Measurements from ENCODE around the gene SSBP4.

SSBP4 gene

DNA sequence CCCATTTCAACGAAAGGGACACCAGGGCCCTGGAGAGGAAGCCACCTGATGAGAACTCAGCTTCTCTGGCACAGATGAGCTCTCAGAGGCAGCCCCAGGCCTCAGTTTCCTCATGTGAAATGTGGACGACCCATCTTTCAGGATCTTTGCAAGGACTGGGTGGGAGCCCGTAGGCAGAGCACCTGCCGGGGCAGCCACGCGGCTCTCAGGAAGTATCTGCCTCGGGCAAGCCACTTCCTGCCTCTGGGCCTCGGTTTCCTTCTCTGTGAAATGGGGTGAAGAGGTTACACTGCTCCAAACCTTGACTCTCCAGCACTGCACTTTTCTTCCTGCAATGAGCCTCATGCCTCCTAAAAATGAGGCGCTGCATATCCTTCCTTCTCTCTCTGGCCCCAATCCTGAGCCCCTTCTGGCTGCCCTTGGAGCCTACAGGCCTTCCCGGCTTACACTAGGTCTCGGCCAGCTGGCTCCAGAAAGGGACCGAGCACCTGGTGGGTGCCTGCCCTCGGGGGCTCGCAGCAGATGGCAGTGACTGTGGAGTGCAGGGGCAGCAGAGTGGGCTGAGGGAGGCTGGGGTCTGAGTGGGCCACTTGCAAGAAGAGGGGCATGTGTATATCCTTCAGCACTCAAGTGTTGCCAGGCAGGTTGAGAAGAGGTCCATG is 3.5 kb downstream of the SSBP4 start:
- DNase-seq, result no peak

GRCh38 chr19:18423258-18424020 is 4.2 kb downstream of the SSBP4 start:
- DNase-seq, result no peak

DNA sequence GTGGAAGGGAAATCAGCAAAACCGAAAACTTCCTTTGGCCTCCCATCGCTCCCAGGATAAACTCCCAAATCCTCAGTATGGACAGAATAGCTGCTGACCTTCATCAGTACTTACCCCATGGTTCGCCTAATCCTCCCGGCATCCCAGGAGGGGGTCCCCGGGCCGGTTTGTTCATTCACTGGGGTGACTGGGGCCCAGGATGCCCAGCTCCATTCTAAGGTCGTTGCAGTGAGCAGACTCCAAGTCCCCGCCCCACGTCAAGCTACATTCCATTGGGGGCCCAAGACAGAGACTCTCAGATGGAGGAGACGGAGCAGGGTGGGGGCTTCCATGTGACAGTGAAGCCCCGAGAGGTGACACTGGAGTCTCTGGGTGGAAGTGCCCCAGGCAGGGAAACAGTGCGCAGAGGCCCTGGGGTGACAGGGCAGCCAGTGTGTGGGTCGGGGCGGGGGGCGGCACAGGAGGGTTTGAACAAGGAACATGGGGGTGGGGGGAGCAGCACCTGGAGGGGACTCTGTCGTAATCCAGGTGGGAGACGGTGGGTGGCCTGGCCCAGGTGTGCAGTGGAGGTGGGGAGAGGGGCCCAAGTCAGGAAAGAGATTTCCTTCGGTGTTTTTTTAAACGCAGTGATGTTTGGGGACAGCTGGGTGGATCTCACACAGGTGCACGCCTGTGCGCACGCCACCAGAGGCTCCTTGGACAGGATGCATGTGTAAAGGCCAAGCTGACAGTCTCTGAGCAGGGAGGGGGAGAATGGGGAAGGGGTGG is 5.1 kb downstream of the SSBP4 start:
- no peak for DNase-seq

GRCh38 chr19:18424890-18425514 is 5.8 kb downstream of the SSBP4 start:
- no peak for DNase-seq

GRCh38 chr19:18425515-18426415 is 6.6 kb downstream of the SSBP4 start:
- no peak for DNase-seq

GRCh38 chr19:18426416-18426767 is 7.2 kb downstream of the SSBP4 start:
- no peak for DNase-seq

GRCh38 chr19:18427080-18427742 is 8.0 kb downstream of the SSBP4 start:
- no peak for DNase-seq

DNA sequence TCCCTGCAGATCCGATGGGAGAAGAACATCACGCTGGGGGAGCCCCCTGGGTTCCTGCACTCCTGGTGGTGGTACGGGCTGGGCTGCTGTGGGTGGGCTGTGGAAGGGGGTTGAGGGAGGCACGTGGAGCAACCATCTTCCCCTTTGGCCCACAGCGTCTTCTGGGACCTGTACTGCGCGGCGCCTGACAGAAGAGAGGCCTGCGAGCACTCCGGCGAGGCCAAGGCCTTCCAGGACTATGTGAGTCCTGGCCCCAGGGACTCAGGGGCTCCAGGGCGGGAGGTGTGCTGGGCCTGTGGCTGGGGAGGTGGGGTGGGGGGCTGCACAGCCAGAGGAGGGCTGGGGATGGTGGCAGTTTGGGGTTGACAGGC is 8.5 kb downstream of the SSBP4 start:
- no peak for DNase-seq

DNA sequence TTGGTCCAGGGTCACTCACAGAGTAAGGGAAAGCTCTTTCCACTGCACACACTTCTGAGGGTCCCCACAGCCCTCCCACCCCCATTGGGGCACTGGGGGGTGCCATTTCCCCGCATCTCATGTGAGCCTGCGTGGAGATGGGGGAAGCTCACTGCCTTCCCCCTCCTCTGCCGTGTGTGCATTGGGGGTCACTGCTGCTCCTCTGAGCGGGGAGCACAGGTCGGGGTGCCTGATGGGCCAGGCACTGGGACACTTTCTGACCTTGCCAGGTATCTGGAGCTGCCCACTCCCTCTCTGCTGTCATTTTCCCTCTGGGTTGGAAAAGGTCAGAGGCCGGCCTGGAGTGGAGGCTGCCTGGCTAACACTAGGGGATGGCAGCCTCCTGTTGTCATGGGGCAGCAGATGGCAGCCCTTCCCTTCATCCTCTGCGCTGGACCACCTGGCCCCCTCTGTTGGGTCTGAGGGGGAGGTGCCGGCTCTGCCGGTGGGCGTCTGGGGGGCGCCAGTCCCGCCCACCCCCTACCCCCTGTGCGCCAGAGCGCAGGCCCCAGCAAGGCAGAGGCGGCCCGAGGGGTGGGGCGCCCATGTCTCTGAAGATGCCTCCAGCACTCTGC is 9.1 kb downstream of the SSBP4 start:
- no peak for DNase-seq

GRCh38 chr19:18428787-18429674 is 9.8 kb downstream of the SSBP4 start:
- DNase-seq, result peak; percentile 66

DNA sequence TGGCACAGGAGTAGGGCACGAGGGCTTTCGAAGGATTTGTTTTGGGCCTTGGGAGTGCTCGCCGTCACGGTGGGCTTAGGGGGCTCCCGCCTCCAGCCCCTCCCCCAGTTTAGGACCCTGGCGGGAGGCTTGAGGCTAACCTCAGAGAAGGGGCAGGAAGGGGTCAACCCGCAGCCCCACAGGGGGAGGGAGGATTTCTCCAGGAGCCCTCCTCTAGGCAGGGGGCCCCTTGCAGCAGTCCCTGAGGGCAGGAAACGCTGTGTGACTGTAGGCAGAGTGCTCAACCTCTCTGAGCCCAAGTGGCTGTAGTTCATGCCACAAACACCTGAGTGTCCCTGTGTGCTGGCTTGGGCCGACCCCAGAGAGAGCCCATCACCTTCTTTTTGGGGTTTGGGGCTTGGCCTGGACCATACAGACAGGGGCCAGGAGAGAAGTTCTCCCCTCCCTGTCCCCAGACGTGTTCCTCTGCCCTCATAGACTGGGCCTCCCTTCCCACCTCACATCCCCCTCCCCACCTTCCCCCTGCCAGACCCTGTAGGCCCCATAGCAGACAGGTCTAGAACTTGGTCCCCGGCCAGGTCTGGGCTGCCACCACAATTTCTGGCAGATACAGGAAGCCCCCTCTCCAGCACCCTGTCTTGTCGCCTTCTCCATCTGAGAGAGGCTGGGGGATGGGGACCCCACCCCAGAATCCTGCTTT is 10.7 kb downstream of the SSBP4 start:
- no peak for DNase-seq

GRCh38 chr19:18430417-18431144 is 11.4 kb downstream of the SSBP4 start:
- no peak for DNase-seq

DNA sequence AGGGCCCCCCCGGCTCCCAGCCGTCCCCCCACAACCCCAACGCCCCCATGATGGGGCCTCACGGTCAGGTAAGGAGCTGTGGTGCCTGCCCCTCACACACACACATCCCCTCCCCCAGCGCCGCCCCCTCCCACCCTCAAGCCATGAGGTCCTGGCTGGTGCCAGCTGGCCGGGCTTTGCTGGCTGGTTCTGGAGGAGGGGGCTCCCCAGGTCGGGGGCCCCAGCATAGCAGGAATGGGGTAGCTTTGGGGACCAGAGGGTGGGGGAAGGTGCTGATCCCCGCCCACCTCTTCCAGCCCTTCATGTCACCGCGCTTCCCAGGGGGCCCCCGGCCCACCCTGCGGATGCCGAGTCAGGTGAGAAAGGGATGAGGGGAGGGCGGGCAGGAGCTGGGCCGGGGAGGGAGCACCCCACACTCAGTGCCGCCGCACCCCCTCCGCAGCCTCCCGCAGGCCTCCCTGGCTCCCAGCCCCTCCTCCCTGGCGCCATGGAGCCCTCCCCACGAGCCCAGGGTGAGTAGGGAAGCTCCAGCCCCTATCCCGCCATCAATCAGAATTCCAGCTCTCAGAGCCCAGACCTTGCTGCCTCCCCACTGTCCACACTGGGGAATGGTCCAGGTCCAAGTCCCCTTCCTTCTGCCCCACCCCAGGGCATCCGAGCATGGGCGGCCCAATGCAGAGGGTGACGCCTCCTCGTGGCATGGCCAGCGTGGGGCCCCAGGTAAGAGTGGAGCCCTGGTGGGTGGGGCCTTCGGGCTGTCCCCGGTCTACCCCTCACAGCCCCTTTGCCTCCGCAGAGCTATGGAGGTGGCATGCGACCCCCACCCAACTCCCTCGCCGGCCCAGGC is 12.4 kb downstream of the SSBP4 start:
- no peak for DNase-seq

- no peak for DNase-seq
Measured at GRCh38 chr19:18432275-18433014, 13.2 kb downstream of the SSBP4 start.

DNA sequence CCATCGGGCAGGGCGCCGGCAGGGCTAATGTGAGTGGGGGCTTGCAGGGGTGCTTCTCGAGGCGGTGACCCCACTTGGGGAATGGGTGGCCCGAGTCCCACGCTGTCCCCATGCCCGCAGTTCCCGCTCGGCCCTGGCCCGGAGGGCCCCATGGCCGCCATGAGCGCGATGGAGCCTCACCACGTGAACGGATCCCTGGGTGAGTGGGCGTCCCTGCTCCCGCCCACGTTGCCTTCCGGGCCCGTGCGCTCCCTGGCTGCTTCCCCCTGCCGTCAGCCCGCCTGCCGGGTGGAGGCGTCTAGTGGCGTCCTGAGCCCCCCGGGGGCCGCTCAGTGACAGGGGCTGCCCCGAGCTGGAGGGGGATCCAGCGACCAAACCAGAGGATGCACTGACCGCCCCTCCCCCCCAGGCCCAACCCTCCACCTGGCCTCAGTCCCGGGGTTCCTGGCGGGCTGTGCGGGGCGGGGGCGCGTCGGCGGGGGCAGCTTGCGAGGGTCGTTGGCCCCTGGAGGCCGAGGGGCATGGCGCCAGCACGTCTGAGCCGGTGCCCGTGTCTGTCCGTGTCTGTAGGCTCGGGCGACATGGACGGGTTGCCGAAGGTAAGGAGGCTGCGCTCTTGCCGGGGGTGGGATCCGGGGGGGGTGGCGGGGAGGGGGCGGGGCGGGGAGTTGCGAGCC is 14.0 kb downstream of the SSBP4 start:
- DNase-seq, result peak; percentile 41

DNA sequence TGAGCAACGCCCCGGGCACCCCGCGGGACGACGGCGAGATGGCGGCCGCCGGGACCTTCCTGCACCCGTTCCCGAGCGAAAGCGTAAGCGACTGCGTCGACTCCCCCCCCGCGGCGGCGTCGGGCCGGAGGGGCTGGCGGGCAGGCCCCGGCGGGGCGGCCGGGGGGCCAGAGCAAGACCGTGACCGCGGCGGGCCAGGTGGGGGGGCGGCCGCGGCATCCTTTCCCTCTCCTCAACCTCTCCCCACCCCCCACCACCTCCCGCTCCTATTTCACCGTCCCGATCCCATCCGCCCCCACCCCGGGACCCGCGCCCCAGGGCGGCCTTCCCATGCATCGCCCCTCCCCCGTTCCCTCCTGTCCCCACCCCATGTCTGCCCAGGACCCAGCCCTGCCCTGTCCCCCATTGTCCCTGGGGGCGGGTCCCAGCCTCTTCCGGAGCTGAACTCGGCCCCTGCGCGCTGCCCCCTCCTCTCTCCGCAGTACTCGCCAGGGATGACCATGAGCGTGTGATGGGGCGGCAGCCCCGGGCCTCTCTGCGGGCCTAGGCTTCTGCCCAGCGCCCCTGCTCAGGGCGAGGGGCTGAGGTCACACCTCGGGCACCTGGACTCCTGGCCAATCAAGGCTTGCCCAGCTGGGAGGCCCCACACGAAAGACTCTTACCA is 14.7 kb downstream of the SSBP4 start:
- DNase-seq, result no peak

All from activated naive CD4-positive, alpha-beta T cell treated with anti-CD3 and anti-CD28 coated beads, Interleukin-2, amount 50 U/mL, for 16 hours (primary cell).